GM18502 (cell line): ENCODE results near the gene TK1.

ENCODE experiments used
- ATAC-seq: cut with Tn5 transposase; IDR thresholded peaks from one replicate; pipeline ENCODE4 v1.9.1; 2021; ENCODE audit warnings: mild to moderate bottlenecking; ENCODE audit not compliant: unreplicated experiment, poor library complexity

Gene TK1

GRCh38 chr17:78223061-78223460 is 36.2 kb upstream of the TK1 start:
- no peak for ATAC-seq

- no peak for ATAC-seq
Observed at GRCh38 chr17:78219396-78220150, 32.7 kb upstream of the TK1 start.

- ATAC-seq: no peak
Observed at GRCh38 chr17:78214706-78215061, 27.8 kb upstream of the TK1 start.

DNA sequence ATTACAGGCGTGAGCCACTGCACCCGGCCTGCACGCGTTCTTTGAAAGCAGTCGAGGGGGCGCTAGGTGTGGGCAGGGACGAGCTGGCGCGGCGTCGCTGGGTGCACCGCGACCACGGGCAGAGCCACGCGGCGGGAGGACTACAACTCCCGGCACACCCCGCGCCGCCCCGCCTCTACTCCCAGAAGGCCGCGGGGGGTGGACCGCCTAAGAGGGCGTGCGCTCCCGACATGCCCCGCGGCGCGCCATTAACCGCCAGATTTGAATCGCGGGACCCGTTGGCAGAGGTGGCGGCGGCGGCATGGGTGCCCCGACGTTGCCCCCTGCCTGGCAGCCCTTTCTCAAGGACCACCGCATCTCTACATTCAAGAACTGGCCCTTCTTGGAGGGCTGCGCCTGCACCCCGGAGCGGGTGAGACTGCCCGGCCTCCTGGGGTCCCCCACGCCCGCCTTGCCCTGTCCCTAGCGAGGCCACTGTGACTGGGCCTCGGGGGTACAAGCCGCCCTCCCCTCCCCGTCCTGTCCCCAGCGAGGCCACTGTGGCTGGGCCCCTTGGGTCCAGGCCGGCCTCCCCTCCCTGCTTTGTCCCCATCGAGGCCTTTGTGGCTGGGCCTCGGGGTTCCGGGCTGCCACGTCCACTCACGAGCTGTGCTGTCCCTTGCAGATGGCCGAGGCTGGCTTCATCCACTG is 27.3 kb upstream of the TK1 start, which contains the start of gene BIRC5:
TSS of gene BIRC5 (plus strand) at position 238 of the 690 bp plus-strand sequence. CDS start at position 302, 64 bp downstream.
- peak; percentile 81 for ATAC-seq

- no peak for ATAC-seq
Observed at GRCh38 chr17:78211032-78211431, 24.2 kb upstream of the TK1 start.

DNA sequence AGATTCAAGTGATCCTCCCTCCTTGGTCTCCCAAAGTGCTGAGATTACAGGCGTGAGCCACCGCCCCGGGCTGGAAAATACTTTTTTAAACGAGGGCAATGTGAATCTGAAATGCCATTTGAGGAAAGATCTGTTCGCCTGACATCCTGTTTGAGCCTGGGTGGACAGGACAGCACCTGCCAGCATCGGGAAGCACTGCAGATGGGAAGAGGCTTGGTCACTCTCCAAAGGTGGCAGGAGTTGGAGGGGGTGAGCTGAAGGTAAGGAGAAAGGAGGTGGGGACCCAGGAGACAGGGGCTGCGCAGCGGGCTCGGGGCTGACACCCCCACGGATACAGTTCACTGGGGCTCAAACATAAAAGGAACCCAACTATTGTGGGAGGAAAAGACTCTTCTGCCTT is 23.3 kb upstream of the TK1 start:
- ATAC-seq: no peak

GRCh38 chr17:78208486-78208885 is 21.6 kb upstream of the TK1 start:
- no peak for ATAC-seq

DNA sequence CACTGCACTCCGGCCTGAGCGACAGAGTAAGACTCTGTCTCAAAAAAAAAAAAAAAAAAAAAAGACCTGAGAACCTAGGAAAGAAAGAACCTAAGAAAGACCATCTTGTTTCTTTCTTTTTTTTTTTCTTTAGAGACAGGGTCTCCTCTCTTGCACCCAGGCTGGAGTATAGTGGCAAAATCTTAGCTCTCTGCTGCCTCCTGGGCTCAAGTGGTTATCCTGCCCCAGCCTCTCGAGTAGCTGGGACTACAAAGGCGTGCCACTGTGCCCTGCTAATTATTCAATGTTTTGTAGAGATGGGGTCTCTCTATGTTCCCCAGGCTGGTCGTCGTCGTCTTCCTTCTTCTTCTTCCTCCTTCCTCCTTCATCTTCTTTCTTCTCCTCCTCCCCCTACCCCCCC is 19.4 kb upstream of the TK1 start:
- no peak for ATAC-seq

GRCh38 chr17:78205124-78205775 is 18.4 kb upstream of the TK1 start:
- ATAC-seq: no peak

DNA sequence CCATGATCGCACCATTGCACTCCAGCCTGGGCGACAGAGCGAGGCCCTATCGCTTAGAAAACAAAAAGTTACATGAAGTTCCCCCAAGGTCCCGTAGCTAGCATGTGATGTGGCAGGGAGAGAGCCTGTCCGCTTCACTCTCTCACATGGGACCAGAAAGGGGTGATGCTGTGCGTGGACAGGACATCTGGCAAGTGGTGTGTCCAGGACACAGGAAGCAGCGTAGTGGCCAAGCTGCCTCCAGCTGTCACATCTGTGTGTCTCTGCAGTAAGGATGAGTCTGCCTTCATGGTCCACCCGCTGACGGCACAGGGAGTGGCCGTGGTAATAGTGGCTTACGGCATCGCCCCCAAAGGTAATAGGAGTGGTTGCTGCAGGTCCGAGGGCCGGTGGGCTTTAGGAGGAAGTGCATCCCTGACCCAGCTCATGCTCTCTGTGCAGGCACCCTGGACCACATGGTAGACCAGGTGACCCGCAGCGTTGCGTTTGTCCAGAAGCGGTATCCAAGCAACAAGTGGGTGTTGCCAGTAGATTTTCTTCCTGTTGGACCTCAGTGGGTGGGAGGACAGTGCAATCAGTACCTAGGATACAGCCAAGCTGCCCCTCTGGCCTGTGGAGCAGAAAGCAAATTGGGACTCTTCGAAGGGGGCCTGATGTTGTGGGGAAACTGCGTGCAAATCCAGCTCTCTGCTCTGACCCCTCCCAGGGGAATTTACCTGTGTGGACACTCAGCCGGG is 17.7 kb upstream of the TK1 start:
- no peak for ATAC-seq

DNA sequence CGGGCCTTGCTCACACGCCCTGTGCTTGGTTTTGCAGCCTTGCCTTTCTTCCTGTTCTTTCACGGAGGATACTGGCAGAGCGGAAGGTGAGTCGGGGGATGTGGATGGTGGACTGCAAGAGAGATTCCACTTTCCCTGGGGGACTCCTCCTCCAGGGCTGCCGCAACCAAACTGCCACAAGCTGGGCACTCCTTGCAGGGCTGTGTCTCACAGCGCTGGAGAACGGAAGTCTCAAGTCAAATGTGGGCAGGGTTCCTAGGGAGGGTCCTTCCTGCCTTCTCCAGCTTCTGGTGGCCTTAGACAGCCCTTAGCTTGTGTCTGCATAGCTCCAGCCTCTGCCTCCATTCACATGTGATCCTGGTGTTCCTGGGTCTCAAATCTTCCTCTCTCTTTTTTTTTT is 15.8 kb upstream of the TK1 start:
- no peak for ATAC-seq

GRCh38 chr17:78200451-78200850 is 13.6 kb upstream of the TK1 start:
- ATAC-seq: no peak

DNA sequence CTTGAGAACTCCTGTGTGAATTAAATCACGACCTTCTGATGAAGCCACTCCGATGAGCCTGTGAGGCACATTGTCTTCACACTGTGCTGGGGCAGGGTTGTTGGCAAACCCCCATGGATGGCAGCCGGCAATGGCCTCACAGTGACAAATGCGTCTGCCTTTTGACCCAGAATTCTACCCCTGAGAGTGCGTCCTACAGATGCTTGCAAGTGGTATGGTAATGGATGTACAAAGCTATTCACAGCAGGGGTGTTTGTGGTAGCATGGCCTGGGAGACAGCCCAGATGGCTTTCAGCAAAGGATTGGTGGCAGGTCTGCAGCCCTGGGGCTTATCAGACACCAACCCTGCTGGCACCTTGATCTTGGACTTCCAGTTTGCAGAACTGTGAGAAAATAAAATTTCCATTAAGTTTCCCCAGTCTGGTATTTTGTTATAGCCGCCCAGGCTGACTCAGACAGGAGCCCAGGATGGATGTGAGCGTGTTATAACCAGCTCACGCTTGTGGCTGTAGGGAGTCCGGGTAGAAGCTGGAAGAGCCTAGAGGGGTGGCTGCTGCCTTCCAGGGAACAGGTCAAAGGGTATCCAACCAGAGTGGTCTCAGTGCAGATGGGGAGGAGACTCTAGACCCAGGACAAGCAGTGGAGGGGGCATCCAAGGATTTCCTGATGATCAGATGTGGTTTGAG is 10.4 kb upstream of the TK1 start:
- ATAC-seq: no peak

DNA sequence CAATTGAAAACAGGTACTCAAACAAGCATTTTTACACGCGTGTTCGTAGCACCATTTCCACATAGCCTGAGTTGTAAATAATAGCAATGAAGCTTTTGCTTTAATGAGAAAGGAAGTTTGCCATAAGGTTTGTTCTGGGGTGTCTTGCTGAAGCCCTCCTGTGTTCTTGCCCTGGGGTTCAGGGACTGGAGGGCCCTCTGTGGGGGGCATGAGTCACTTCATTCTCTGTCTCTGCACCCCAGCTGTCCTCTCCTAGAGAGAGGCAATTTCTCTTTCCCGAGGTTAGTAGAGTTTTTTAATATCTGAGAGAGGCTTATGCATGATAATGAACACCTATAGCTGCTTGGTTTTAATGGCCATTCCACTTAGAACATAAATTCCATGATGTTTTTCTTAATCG is 9.9 kb upstream of the TK1 start:
- ATAC-seq: no peak

DNA sequence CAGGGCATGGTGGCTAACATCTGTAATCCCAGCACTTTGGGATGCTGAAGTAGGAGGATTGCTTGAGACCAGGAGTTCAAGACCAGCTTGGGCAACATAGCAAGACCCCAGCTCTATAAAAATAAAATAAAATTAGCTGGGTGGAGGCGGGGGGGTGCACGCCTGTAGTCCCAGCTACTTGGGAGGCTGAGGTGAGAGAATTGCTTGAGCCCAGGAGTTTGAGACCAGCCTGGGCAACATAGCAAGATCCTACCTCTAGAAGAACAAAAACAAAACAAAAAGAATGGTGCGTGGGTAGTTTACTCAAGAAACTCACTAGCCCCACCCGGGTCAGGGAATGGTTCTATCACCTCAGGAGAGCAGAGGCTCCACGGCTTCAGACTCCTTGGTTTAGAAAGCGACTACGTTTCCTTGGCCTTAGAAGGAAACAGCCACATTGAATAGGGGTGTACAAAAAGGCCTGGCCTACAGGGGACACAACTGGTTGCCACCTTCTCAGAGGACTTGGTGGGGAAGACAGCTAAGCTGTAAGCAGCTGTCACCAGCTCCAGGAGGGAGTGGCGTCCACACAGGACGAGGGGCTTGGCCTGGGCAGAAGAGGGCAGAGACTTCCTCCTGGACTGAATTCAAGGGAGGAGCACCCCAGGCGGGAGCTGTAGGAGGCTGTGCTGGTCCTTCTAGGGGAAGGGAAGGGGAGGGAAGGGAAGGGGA is 716 bp downstream of the TK1 start:
- ATAC-seq: no peak

DNA sequence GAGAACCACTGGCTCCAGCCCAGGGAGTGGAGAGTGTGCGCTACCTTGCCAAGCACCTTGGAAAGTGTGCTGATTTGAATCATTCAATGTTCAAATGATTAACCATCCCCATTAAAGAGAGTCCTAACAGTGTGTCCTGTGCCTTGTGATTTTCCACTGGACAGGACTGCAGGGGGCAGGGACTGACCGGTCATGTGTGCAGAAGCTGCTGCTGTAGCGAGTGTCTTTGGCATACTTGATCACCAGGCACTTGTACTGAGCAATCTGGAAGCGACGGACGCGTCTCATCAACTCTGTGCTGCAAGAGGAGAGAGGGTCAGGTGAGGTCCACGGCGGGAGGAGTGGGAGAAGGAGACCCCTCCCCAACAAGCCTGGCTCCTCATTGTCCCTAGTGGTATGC is 2.0 kb downstream of the TK1 start:
- ATAC-seq: no peak

DNA sequence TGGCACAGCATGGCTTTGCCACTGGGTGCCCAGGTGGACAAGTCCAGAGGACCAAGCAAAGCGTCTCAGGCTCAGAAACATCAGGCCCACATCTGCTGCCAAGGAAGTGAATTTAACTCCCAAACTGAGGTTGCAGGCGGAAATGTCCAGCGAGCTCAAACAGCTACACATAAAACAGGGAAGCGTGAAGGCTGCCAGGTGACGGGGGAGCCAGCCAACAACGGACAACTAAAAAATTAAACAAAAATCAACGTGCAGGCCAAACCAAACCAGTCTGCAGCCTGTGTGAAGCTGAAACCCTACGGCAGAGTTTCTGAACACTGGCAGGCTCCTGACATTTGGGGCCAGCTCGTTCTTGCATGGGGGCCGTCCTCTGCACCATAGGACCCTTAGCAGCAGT is 2.5 kb downstream of the TK1 start:
- ATAC-seq: no peak

GRCh38 chr17:78183916-78184315 is 2.9 kb downstream of the TK1 start:
- no peak for ATAC-seq

GRCh38 chr17:78182504-78182903 is 4.3 kb downstream of the TK1 start:
- ATAC-seq: no peak

DNA sequence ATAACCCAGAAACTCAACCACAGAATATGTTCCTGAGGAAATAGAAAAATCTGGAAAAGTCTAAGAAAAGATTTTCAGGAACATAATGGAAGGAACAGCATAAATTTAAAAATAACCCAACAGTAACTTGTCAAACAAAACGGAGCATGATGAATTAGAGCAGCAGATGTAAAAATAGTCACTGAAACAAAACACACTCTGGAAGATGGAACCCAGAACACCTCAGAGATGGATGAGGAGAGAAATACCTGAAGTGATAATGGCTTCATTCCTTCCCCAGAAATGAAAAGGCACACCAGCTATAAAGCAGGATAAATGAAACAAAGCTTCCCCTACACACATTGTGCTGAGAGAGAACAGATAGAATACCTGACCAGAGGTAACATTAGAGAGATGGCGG is 6.3 kb downstream of the TK1 start:
- no peak for ATAC-seq
